Endothelial cell of umbilical vein (primary cell): ENCODE data around the gene SPDYC. TPM values are rescaled to one million over a fixed set of nuclear protein-coding genes. Genes with fewer than 3 reads are reported as not detected.

Experiments
- BruUV-seq: library from RNA; stranded (reverse); fragments of 400-500 nt; replicated peaks from 2 replicates; lab custom pipeline; 2021; lab: Mats Ljungman, UMichigan
- CTCF ChIA-PET: fragments of 300-600, 350-600 bp; sonication (Branson Sonifier 250); formaldehyde crosslinking; loops from one replicate; lab custom pipeline; 2021; ENCODE audit warnings: antibody characterized with exemption, inconsistent platforms; lab: Charles Lee
- POLR2A ChIA-PET: fragments of 300-600, 350-600 bp; sonication (Branson Sonifier 250); formaldehyde crosslinking; loops from one replicate; lab custom pipeline; 2021; ENCODE audit warnings: antibody characterized with exemption, inconsistent platforms; lab: Charles Lee
- DNase-seq: peaks from one replicate; pipeline ENCODE4 v3.0.0-alpha.2; 2011; ENCODE audit warnings: low read depth, low spot score
- FAIRE-seq: peaks from 2 replicates; lab custom pipeline; 2011; peaks lifted over from hg19 to GRCh38; lab: Jason Lieb, UNC
- H2AFZ ChIP-seq: 2 replicates; pipeline ENCODE4 v1.6.0; 2012; ENCODE audit warnings: low read depth, low read length, control low read depth, inconsistent platforms
- H3K27ac ChIP-seq: 2 replicates; pipeline ENCODE4 v1.5.1; 2011; ENCODE audit warnings: low read depth, mild to moderate bottlenecking, control low read depth, low read length, moderate library complexity; ENCODE audit not compliant: insufficient read depth
- H3K27me3 ChIP-seq, 2 experiments: 2 replicates each; pipeline versions ENCODE4 v1.6.0 to v1.6.1; 2011; ENCODE audit warnings: low read length in 2 of 2, mixed read lengths in 1 of 2; ENCODE audit not compliant: control insufficient read depth in 2 of 2, insufficient read depth in 2 of 2
- H3K36me3 ChIP-seq, 2 experiments: 2 replicates in 1 of 2; 3 replicates in 1 of 2; pipeline ENCODE4 v1.5.1; 2011; ENCODE audit warnings: low read length in 2 of 2, mild to moderate bottlenecking in 1 of 2, moderate library complexity in 1 of 2; ENCODE audit not compliant: control insufficient read depth in 2 of 2, insufficient read depth in 2 of 2; ENCODE audit errors: extremely low read depth in 1 of 2
- H3K4me1 ChIP-seq: 3 replicates; pipeline ENCODE4 v1.5.1; 2011; ENCODE audit warnings: mild to moderate bottlenecking, low read length; ENCODE audit not compliant: control insufficient read depth, insufficient read depth; ENCODE audit errors: extremely low read depth
- H3K4me2 ChIP-seq: 2 replicates; pipeline ENCODE4 v1.6.1; 2011; ENCODE audit warnings: low read length, control low read depth, mixed read lengths; ENCODE audit not compliant: insufficient read depth
- H3K4me3 ChIP-seq, 3 experiments: fragments of 200-600 bp in 1 of 3; sonication (generic), shearing (Covaris generic) in 1 of 3; replicated peaks in 1 of 3; 2 replicates each; pipeline ENCODE4 v1.5.1; 2011 to 2016; ENCODE audit warnings: control low read depth in 3 of 3, low read length in 3 of 3, mild to moderate bottlenecking in 2 of 3, inconsistent platforms in 1 of 3, low read depth in 1 of 3, moderate library complexity in 1 of 3; ENCODE audit not compliant: insufficient read depth in 1 of 3
- H3K79me2 ChIP-seq: 2 replicates; pipeline ENCODE4 v1.6.0; 2012; ENCODE audit warnings: low read length, inconsistent platforms; ENCODE audit not compliant: control insufficient read depth, insufficient read depth
- H3K9ac ChIP-seq: replicated peaks from 2 replicates; pipeline ENCODE3; 2011; ENCODE audit warnings: low read length, control low read depth; ENCODE audit not compliant: insufficient read depth; ENCODE audit errors: extremely low read depth
- H3K9me1 ChIP-seq: replicated peaks from 3 replicates; pipeline ENCODE4 v1.6.0; 2011; ENCODE audit warnings: mild to moderate bottlenecking, low read length; ENCODE audit not compliant: control insufficient read depth, insufficient read depth; ENCODE audit errors: extremely low read depth
- H3K9me3 ChIP-seq: replicated peaks from 2 replicates; pipeline ENCODE4 v1.5.1; 2012; ENCODE audit warnings: low read length, inconsistent platforms; ENCODE audit not compliant: control insufficient read depth, insufficient read depth
- H4K20me1 ChIP-seq: replicated peaks from 2 replicates; pipeline ENCODE3; 2011; ENCODE audit warnings: mild to moderate bottlenecking, low read length; ENCODE audit not compliant: control insufficient read depth, insufficient read depth; ENCODE audit errors: extremely low read depth
- JUN ChIP-seq: IDR thresholded peaks from 2 replicates; pipeline ENCODE4 v1.6.1; 2011; ENCODE audit warnings: borderline replicate concordance, low read depth; ENCODE audit not compliant: insufficient read length, insufficient read depth
- dilution Hi-C: fragments of 300-500 bp; cut with MboI; formaldehyde crosslinking; loops from one replicate; pipeline ENCODE4 v1.15.0; 2019; ENCODE audit warnings: low sequenced_read_pairs; ENCODE audit not compliant: extremely low pct_ligation_motif_present
- intact Hi-C: fragments of 100-400 bp; cut with micrococcal nuclease; formaldehyde crosslinking; loops from one replicate; pipeline ENCODE4 v1.10.0; 2022
- microRNA-seq: library from miRNA; unstranded; fragments of <30 nt; microRNA quantifications from one replicate; pipeline ENCODE4 v1.2.0, GENCODE V29; 2021; ENCODE audit warnings: borderline number of aligned reads, borderline replicate concordance
- polyA plus RNA-seq, 4 experiments: library from polyadenylated mRNA; depleted of rRNA in 3 of 4; stranded (reverse) in 3 of 4; unstranded in 1 of 4; fragments of >200 nt; gene quantifications; 2 replicates each; pipeline versions ENCODE4 v1.2.1 to v1.2.3, GENCODE V29; 2011 to 2012; ENCODE audit warnings: missing spikeins in 1 of 4
- small RNA-seq: library from RNA; depleted of rRNA; stranded (forward); fragments of <200 nt; gene quantifications from one replicate; pipeline ENCODE3, GENCODE V24; 2012; ENCODE audit warnings: low replicate concordance, low read depth; ENCODE audit not compliant: insufficient read depth, insufficient read length
- total RNA-seq: library from RNA; stranded (reverse); gene quantifications from 2 replicates; pipeline ENCODE4 v1.2.3, GENCODE V29; 2021

The SPDYC gene
- total and polyA plus RNA-seq, 2 donors (not counting 3 experiments of a cell fraction or from before 2014, with no cell fraction given), result not detected

DNA sequence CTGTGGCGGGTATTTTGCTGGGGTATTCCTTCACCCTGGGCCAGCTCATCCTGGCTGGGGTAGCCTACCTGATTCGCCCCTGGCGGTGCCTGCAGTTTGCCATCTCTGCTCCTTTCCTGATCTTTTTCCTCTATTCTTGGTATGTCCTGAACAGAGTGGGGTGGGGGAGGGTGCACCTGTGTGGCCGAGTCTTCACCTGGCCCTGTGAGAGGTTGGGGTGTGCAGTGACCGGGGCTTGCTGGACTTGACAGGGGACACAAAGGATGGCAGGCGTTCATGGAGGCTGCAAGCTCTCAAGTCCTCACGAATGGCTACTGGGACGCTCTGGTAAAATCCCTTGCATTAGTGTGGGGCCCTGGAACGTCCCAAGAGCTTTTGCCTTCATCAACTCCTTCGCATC, 51.0 kb downstream of the SPDYC start:
- DNase-seq (no peak), FAIRE-seq (no peak)
- no peak overlapping the region for H3K27ac ChIP-seq
- H4K20me1 ChIP-seq, result no peaks in the 10 kb centered on the region
- H3K27me3 ChIP-seq, result no peaks in the 10 kb centered on the region
- H2AFZ ChIP-seq, result no peak overlapping the region
- ChIA-PET POLR2A (no interaction called here), CTCF (interaction anchor here (0.6 to 1.3 kb wide), 2 partner anchors 94 to 585 kb away, joined by 3 to 4 read pairs; no protein-coding TSS in a partner anchor)
- no TSS peak for BruUV-seq
- peaks cover 18% of the 10 kb centered on the region for H3K4me1 ChIP-seq
- no peak overlapping the region for H3K4me3 ChIP-seq
- no peak for TF ChIP-seq JUN
- no peaks in the 10 kb centered on the region for H3K9me3 ChIP-seq
- H3K36me3 ChIP-seq, result no peaks in the 10 kb centered on the region
- no peak overlapping the region for H3K4me2 ChIP-seq
- dilution Hi-C loops (no loop called here), intact Hi-C loops (no loop called here)
- no peaks in the 10 kb centered on the region for H3K9me1 ChIP-seq
- no peak overlapping the region for H3K9ac ChIP-seq
- no peaks in the 10 kb centered on the region for H3K79me2 ChIP-seq

Small RNA genes within 50 kb of the gene (microRNA-seq; reads per million reads assigned to microRNA genes)
- gene MIR6751, result not detected

Small RNA genes within 50 kb of the gene (small RNA-seq; reads per million reads assigned to genes)
- gene HIGD1AP10 (not detected), gene PDCL2P2 (not detected), gene RNU2-23P (1.5 reads per million)

Other genes with a start within 250 kb of the SPDYC start
- gene PPP2R5B, start 245.5 kb upstream of the SPDYC start, total RNA-seq, result 17.8 and 21.5 TPM in 2 replicates
- gene PPP2R5B, start 245.5 kb upstream of the SPDYC start, polyA plus RNA-seq, result 17.6 and 20.9 TPM in 2 replicates
- gene GPHA2, start 234.3 kb upstream of the SPDYC start, total RNA-seq, result not detected in 2 replicates
- not detected in 2 replicates for gene GPHA2, start 234.3 kb upstream of the SPDYC start, polyA plus RNA-seq
- gene MAJIN, start 198.1 kb upstream of the SPDYC start, total RNA-seq, result not detected in 2 replicates
- gene MAJIN, start 198.1 kb upstream of the SPDYC start, polyA plus RNA-seq, result 0.07 TPM in 1 of 2 replicates, not detected in the other
- 0.75 and 0.81 TPM in 2 replicates for gene BATF2, start 173.3 kb upstream of the SPDYC start, total RNA-seq
- gene BATF2, start 173.3 kb upstream of the SPDYC start, polyA plus RNA-seq, result 0.75 and 1.5 TPM in 2 replicates
- gene ARL2, start 156.1 kb upstream of the SPDYC start, total RNA-seq, result 108 and 109 TPM in 2 replicates
- gene ARL2, start 156.1 kb upstream of the SPDYC start, polyA plus RNA-seq, result 259 and 312 TPM in 2 replicates
- gene SNX15, start 142.8 kb upstream of the SPDYC start, total RNA-seq, result 21.0 and 21.8 TPM in 2 replicates
- gene SNX15, start 142.8 kb upstream of the SPDYC start, polyA plus RNA-seq, result 15.2 and 15.5 TPM in 2 replicates
- 16.6 and 18.0 TPM in 2 replicates for gene SAC3D1, start 129.0 kb upstream of the SPDYC start, total RNA-seq
- gene SAC3D1, start 129.0 kb upstream of the SPDYC start, polyA plus RNA-seq, result 17.0 and 22.2 TPM in 2 replicates
- gene NAALADL1, start 111.7 kb upstream of the SPDYC start, total RNA-seq, result 4.4 and 6.8 TPM in 2 replicates
- 13.9 and 16.5 TPM in 2 replicates for gene NAALADL1, start 111.7 kb upstream of the SPDYC start, polyA plus RNA-seq
- 34.1 and 35.7 TPM in 2 replicates for gene CDCA5, start 86.2 kb upstream of the SPDYC start, total RNA-seq
- gene CDCA5, start 86.2 kb upstream of the SPDYC start, polyA plus RNA-seq, result 14.0 and 16.4 TPM in 2 replicates
- gene ZFPL1, start 86.0 kb upstream of the SPDYC start, total RNA-seq, result 37.6 and 45.1 TPM in 2 replicates
- gene ZFPL1, start 86.0 kb upstream of the SPDYC start, polyA plus RNA-seq, result 139 and 186 TPM in 2 replicates
- gene VPS51, start 74.0 kb upstream of the SPDYC start, total RNA-seq, result 102 and 108 TPM in 2 replicates
- gene VPS51, start 74.0 kb upstream of the SPDYC start, polyA plus RNA-seq, result 146 and 196 TPM in 2 replicates
- gene TM7SF2, start 58.4 kb upstream of the SPDYC start, total RNA-seq, result 11.6 and 16.2 TPM in 2 replicates
- 39.5 and 47.1 TPM in 2 replicates for gene TM7SF2, start 58.4 kb upstream of the SPDYC start, polyA plus RNA-seq
- gene ZNHIT2, start 52.5 kb upstream of the SPDYC start, total RNA-seq, result 9.0 and 9.2 TPM in 2 replicates
- 7.1 and 12.8 TPM in 2 replicates for gene ZNHIT2, start 52.5 kb upstream of the SPDYC start, polyA plus RNA-seq
- gene FAU, start 48.1 kb upstream of the SPDYC start, total RNA-seq, result 746 and 784 TPM in 2 replicates
- gene FAU, start 48.1 kb upstream of the SPDYC start, polyA plus RNA-seq, result 741 and 809 TPM in 2 replicates
- gene MRPL49, start 47.9 kb upstream of the SPDYC start, total RNA-seq, result 49.7 and 51.6 TPM in 2 replicates
- gene MRPL49, start 47.9 kb upstream of the SPDYC start, polyA plus RNA-seq, result 76.8 and 90.4 TPM in 2 replicates
- gene SYVN1, start 35.7 kb upstream of the SPDYC start, total RNA-seq, result 34.5 and 36.0 TPM in 2 replicates
- gene SYVN1, start 35.7 kb upstream of the SPDYC start, polyA plus RNA-seq, result 39.1 and 45.1 TPM in 2 replicates
- 201 and 217 TPM in 2 replicates for gene CAPN1, start 11.7 kb downstream of the SPDYC start, total RNA-seq
- gene CAPN1, start 11.7 kb downstream of the SPDYC start, polyA plus RNA-seq, result 218 and 293 TPM in 2 replicates
- gene POLA2, start 91.7 kb downstream of the SPDYC start, total RNA-seq, result 24.0 and 25.4 TPM in 2 replicates
- 30.0 and 36.2 TPM in 2 replicates for gene POLA2, start 91.7 kb downstream of the SPDYC start, polyA plus RNA-seq
- 23.4 and 23.9 TPM in 2 replicates for gene CDC42EP2, start 144.6 kb downstream of the SPDYC start, total RNA-seq
- gene CDC42EP2, start 144.6 kb downstream of the SPDYC start, polyA plus RNA-seq, result 26.4 and 33.3 TPM in 2 replicates
- gene DPF2, start 163.6 kb downstream of the SPDYC start, total RNA-seq, result 48.9 and 58.7 TPM in 2 replicates
- gene DPF2, start 163.6 kb downstream of the SPDYC start, polyA plus RNA-seq, result 62.2 and 73.3 TPM in 2 replicates
- 0.27 TPM in 1 of 2 replicates, not detected in the other for gene TIGD3, start 184.5 kb downstream of the SPDYC start, total RNA-seq
- 0.18 TPM in 2 replicates for gene TIGD3, start 184.5 kb downstream of the SPDYC start, polyA plus RNA-seq
- 3.1 and 4.8 TPM in 2 replicates for gene SLC25A45, start 212.4 kb downstream of the SPDYC start, total RNA-seq
- gene SLC25A45, start 212.4 kb downstream of the SPDYC start, polyA plus RNA-seq, result 1.2 TPM in 2 replicates
- 53.9 and 57.7 TPM in 2 replicates for gene FRMD8, start 216.4 kb downstream of the SPDYC start, total RNA-seq
- gene FRMD8, start 216.4 kb downstream of the SPDYC start, polyA plus RNA-seq, result 36.4 and 45.3 TPM in 2 replicates